Measurements from ENCODE around the gene DCAF8L2. TPM values are rescaled to one million over a fixed set of nuclear protein-coding genes. Genes with fewer than 3 reads are reported as not detected.

Gene DCAF8L2
- total and polyA plus RNA-seq, 2 experiments from 2014 or later = not detected

GRCh38 chrX:27660878-27661277 lies 70.7 kb downstream of the DCAF8L2 start (continued):
- TF ChIP-seq, protein P1, sequence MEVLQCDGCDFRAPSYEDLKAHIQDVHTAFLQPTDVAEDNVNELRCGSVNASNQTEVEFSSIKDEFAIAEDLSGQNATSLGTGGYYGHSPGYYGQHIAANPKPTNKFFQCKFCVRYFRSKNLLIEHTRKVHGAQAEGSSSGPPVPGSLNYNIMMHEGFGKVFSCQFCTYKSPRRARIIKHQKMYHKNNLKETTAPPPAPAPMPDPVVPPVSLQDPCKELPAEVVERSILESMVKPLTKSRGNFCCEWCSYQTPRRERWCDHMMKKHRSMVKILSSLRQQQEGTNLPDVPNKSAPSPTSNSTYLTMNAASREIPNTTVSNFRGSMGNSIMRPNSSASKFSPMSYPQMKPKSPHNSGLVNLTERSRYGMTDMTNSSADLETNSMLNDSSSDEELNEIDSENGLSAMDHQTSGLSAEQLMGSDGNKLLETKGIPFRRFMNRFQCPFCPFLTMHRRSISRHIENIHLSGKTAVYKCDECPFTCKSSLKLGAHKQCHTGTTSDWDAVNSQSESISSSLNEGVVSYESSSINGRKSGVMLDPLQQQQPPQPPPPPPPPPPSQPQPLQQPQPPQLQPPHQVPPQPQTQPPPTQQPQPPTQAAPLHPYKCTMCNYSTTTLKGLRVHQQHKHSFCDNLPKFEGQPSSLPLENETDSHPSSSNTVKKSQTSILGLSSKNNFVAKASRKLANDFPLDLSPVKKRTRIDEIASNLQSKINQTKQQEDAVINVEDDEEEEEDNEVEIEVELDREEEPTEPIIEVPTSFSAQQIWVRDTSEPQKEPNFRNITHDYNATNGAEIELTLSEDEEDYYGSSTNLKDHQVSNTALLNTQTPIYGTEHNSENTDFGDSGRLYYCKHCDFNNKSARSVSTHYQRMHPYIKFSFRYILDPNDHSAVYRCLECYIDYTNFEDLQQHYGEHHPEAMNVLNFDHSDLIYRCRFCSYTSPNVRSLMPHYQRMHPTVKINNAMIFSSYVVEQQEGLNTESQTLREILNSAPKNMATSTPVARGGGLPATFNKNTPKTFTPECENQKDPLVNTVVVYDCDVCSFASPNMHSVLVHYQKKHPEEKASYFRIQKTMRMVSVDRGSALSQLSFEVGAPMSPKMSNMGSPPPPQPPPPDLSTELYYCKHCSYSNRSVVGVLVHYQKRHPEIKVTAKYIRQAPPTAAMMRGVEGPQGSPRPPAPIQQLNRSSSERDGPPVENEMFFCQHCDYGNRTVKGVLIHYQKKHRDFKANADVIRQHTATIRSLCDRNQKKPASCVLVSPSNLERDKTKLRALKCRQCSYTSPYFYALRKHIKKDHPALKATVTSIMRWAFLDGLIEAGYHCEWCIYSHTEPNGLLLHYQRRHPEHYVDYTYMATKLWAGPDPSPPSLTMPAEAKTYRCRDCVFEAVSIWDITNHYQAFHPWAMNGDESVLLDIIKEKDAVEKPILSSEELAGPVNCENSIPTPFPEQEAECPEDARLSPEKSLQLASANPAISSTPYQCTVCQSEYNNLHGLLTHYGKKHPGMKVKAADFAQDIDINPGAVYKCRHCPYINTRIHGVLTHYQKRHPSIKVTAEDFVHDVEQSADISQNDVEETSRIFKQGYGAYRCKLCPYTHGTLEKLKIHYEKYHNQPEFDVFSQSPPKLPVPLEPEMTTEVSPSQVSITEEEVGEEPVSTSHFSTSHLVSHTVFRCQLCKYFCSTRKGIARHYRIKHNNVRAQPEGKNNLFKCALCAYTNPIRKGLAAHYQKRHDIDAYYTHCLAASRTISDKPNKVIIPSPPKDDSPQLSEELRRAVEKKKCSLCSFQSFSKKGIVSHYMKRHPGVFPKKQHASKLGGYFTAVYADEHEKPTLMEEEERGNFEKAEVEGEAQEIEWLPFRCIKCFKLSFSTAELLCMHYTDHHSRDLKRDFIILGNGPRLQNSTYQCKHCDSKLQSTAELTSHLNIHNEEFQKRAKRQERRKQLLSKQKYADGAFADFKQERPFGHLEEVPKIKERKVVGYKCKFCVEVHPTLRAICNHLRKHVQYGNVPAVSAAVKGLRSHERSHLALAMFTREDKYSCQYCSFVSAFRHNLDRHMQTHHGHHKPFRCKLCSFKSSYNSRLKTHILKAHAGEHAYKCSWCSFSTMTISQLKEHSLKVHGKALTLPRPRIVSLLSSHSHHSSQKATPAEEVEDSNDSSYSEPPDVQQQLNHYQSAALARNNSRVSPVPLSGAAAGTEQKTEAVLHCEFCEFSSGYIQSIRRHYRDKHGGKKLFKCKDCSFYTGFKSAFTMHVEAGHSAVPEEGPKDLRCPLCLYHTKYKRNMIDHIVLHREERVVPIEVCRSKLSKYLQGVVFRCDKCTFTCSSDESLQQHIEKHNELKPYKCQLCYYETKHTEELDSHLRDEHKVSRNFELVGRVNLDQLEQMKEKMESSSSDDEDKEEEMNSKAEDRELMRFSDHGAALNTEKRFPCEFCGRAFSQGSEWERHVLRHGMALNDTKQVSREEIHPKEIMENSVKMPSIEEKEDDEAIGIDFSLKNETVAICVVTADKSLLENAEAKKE (CRISPR knock-in tag; IDR thresholded peaks at IDR 0.05) = no peak
- TF ChIP-seq, protein P2, sequence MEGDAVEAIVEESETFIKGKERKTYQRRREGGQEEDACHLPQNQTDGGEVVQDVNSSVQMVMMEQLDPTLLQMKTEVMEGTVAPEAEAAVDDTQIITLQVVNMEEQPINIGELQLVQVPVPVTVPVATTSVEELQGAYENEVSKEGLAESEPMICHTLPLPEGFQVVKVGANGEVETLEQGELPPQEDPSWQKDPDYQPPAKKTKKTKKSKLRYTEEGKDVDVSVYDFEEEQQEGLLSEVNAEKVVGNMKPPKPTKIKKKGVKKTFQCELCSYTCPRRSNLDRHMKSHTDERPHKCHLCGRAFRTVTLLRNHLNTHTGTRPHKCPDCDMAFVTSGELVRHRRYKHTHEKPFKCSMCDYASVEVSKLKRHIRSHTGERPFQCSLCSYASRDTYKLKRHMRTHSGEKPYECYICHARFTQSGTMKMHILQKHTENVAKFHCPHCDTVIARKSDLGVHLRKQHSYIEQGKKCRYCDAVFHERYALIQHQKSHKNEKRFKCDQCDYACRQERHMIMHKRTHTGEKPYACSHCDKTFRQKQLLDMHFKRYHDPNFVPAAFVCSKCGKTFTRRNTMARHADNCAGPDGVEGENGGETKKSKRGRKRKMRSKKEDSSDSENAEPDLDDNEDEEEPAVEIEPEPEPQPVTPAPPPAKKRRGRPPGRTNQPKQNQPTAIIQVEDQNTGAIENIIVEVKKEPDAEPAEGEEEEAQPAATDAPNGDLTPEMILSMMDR (conservative IDR thresholded peaks at IDR 0.05; ENCODE audit: low read depth in 2 of 2) = no peak
- TF ChIP-seq, protein P3, sequence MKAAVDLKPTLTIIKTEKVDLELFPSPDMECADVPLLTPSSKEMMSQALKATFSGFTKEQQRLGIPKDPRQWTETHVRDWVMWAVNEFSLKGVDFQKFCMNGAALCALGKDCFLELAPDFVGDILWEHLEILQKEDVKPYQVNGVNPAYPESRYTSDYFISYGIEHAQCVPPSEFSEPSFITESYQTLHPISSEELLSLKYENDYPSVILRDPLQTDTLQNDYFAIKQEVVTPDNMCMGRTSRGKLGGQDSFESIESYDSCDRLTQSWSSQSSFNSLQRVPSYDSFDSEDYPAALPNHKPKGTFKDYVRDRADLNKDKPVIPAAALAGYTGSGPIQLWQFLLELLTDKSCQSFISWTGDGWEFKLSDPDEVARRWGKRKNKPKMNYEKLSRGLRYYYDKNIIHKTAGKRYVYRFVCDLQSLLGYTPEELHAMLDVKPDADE (IDR thresholded peaks at IDR 0.05) = no peak

DNA sequence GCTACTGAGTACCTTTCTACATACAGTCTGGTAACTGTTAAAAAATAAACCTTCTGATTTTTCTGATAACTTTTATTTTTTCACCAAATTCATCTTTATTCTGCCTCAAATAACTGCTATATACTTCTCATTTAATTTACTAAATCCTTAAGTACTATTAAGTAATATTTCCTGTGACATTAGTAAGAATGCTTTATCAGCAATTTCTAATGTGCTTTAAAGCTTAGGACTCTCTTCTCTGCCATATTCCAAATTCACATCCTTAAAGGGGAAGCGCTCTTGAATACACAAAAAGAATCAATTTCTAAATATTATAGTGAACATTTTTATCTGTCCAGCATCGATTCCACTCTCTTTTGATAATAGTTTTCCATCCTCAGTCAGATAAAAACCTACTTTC lies 81.1 kb downstream of the DCAF8L2 start:
- no peaks in the 10 kb centered on the region for H3K9me3 Mint-ChIP-seq
- Histone ChIP-seq H3K4me1 (ENCODE audit: insufficient read depth) (no peaks in the 10 kb centered on the region), H3K9me2 (ENCODE audit: insufficient read depth) (no peaks in the 10 kb centered on the region), H3K27me3 (ENCODE audit: insufficient read depth) (no peaks in the 10 kb centered on the region), H3K79me2 (replicated peaks; ENCODE audit: insufficient read depth) (no peaks in the 10 kb centered on the region), H2AFZ (no peak overlapping the region), H3F3A (replicated peaks; ENCODE audit: low read depth) (no peaks in the 10 kb centered on the region), H3K27ac (ENCODE audit: low read depth) (no peak overlapping the region), H3K4me2 (no peak overlapping the region), H3K4me3 (no peak overlapping the region), H4K20me1 (replicated peaks; ENCODE audit: insufficient read depth) (no peaks in the 10 kb centered on the region), H3K36me3 (ENCODE audit: insufficient read depth) (no peaks in the 10 kb centered on the region)
- H3K4me3 Mint-ChIP-seq = no peak overlapping the region
- H3K4me1 Mint-ChIP-seq = peaks cover 7% of the 10 kb centered on the region; the same call in 2 of the 3 replicates
- DNase-seq (ENCODE audit: low spot score) = no peak
- no peaks in the 10 kb centered on the region for H3K27me3 Mint-ChIP-seq (ENCODE audit: insufficient read depth, low read depth, poor library complexity)
- H3K27ac Mint-ChIP-seq = no peak overlapping the region
- ATAC-seq = no peak
- no peaks in the 10 kb centered on the region for H3K36me3 Mint-ChIP-seq (ENCODE audit: low read depth)
- TF ChIP-seq, protein P2 (conservative IDR thresholded peaks at IDR 0.05; ENCODE audit: low read depth in 2 of 2) = no peak
- no peak for TF ChIP-seq POLR2AphosphoS5 (IDR thresholded peaks at IDR 0.05; ENCODE audit: low read depth)
